HG03095 (cell line): ENCODE results near the gene GLIS1.

ENCODE experiments used
- ATAC-seq: cut with Tn5 transposase; IDR thresholded peaks from one replicate; pipeline ENCODE4 v1.9.1; 2021; ENCODE audit warnings: moderate library complexity; ENCODE audit not compliant: unreplicated experiment

Gene GLIS1

GRCh38 chr1:53502641-53503432 is 236.1 kb downstream of the GLIS1 start:
- ATAC-seq = no peak

GRCh38 chr1:53501065-53502005 is 237.6 kb downstream of the GLIS1 start:
- no peak for ATAC-seq

GRCh38 chr1:53500204-53501064 is 238.5 kb downstream of the GLIS1 start:
- no peak for ATAC-seq

GRCh38 chr1:53499257-53500203 is 239.4 kb downstream of the GLIS1 start:
- ATAC-seq = no peak

- no peak for ATAC-seq
Measured at GRCh38 chr1:53498555-53499131, 240.3 kb downstream of the GLIS1 start.

- no peak for ATAC-seq
Measured at GRCh38 chr1:53495633-53496345, 243.2 kb downstream of the GLIS1 start.

- ATAC-seq = no peak
Measured at GRCh38 chr1:53490351-53490750, 248.6 kb downstream of the GLIS1 start.

GRCh38 chr1:53486395-53487026 is 252.5 kb downstream of the GLIS1 start:
- ATAC-seq = no peak

GRCh38 chr1:53485478-53486394 is 253.2 kb downstream of the GLIS1 start:
- ATAC-seq = no peak

GRCh38 chr1:53484705-53485477 is 254.1 kb downstream of the GLIS1 start:
- ATAC-seq = no peak

- ATAC-seq = no peak
Measured at GRCh38 chr1:53483656-53484055, 255.3 kb downstream of the GLIS1 start.

GRCh38 chr1:53483170-53483569 is 255.8 kb downstream of the GLIS1 start:
- ATAC-seq = no peak

- no peak for ATAC-seq
Measured at GRCh38 chr1:53482441-53483153, 256.4 kb downstream of the GLIS1 start.

- no peak for ATAC-seq
Measured at GRCh38 chr1:53481456-53481855, 257.5 kb downstream of the GLIS1 start.

- no peak for ATAC-seq
Measured at GRCh38 chr1:53480678-53481077, 258.3 kb downstream of the GLIS1 start.

- no peak for ATAC-seq
Measured at GRCh38 chr1:53478502-53478818, 260.5 kb downstream of the GLIS1 start.
